Suprapubic skin (tissue), 3 donors: ENCODE data around the gene CERS3.

Experiments used
- EP300 ChIP-seq: sonication (generic); formaldehyde crosslinking; IDR thresholded peaks from one replicate; pipeline ENCODE4 v1.6.1; 2017; ENCODE audit warnings: antibody characterized with exemption
- POLR2A ChIP-seq, 2 donors: fragments of 450-650 bp; IDR thresholded peaks; one replicate each; pipeline ENCODE4 v1.6.1; 2017; ENCODE audit warnings: antibody characterized with exemption in 2 of 2, mild to moderate bottlenecking in 2 of 2, moderate library complexity in 2 of 2
- TF ChIP-seq, protein P1 (sequence below), 2 donors: fragments of 200-600 bp in 1 of 2; fragments of 450-650 bp in 1 of 2; sonication (generic) in 1 of 2; IDR thresholded peaks; one replicate each; pipeline ENCODE4 v1.5.1; 2016 to 2019; ENCODE audit warnings: antibody characterized with exemption in 2 of 2, mild to moderate bottlenecking in 1 of 2, moderate library complexity in 1 of 2

DNA sequence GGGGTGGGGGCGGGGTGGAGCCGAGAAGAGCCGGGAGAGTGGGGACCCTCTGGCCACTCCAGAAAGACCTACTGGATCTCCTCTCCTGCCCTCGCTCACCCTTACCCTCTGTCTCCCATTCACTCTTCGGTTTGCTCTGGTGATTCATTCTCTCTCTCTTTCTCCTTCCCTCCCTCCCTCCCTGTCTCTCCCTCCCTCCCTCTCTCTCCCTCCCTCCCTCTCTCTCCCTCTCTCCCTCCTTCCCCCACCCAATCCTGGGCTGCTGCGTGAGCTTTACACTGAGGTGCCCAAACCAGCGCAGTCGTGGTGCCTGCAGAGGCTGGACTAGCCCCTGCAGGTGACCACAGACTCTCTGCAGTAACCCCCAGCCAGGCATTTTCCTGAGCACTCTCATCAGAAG is 154.8 kb downstream of the CERS3 start:
- TF ChIP-seq EP300 (no peak), POLR2A (IDR thresholded peaks at IDR 0.05) (no peak)
- TF ChIP-seq, protein P1, sequence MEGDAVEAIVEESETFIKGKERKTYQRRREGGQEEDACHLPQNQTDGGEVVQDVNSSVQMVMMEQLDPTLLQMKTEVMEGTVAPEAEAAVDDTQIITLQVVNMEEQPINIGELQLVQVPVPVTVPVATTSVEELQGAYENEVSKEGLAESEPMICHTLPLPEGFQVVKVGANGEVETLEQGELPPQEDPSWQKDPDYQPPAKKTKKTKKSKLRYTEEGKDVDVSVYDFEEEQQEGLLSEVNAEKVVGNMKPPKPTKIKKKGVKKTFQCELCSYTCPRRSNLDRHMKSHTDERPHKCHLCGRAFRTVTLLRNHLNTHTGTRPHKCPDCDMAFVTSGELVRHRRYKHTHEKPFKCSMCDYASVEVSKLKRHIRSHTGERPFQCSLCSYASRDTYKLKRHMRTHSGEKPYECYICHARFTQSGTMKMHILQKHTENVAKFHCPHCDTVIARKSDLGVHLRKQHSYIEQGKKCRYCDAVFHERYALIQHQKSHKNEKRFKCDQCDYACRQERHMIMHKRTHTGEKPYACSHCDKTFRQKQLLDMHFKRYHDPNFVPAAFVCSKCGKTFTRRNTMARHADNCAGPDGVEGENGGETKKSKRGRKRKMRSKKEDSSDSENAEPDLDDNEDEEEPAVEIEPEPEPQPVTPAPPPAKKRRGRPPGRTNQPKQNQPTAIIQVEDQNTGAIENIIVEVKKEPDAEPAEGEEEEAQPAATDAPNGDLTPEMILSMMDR (IDR thresholded peaks at IDR 0.05), result no peak
